GM06990 (cell line): ENCODE results near the gene BMERB1.
"Not testable (repeated sequence)": the region's sequence is repeated elsewhere in the genome, so short reads cannot be mapped to it uniquely, and the experiment has no call there.

Experiments used
- DNase-seq: peaks from one replicate; pipeline ENCODE4 v3.0.0-alpha.2; 2011; ENCODE audit not compliant: insufficient read length; ENCODE audit errors: extremely low read depth
- H3K27me3 ChIP-seq: replicated peaks from 2 replicates; pipeline ENCODE4 v1.6.0; 2011; ENCODE audit warnings: low read length; ENCODE audit not compliant: control insufficient read depth, insufficient read depth
- H3K36me3 ChIP-seq: 2 replicates; pipeline ENCODE4 v1.5.1; 2011; ENCODE audit warnings: low read length; ENCODE audit not compliant: control insufficient read depth, insufficient read depth
- H3K4me3 ChIP-seq: replicated peaks from 2 replicates; pipeline ENCODE4 v1.5.1; 2011; ENCODE audit warnings: low read depth, mild to moderate bottlenecking, control low read depth, low read length
- CTCF ChIP-seq: IDR thresholded peaks from 2 replicates; pipeline ENCODE4 v1.5.1; 2011; ENCODE audit warnings: low read length, control low read depth, mild to moderate bottlenecking, inconsistent platforms; ENCODE audit not compliant: insufficient read depth, poor library complexity, severe bottlenecking

The BMERB1 gene

DNA sequence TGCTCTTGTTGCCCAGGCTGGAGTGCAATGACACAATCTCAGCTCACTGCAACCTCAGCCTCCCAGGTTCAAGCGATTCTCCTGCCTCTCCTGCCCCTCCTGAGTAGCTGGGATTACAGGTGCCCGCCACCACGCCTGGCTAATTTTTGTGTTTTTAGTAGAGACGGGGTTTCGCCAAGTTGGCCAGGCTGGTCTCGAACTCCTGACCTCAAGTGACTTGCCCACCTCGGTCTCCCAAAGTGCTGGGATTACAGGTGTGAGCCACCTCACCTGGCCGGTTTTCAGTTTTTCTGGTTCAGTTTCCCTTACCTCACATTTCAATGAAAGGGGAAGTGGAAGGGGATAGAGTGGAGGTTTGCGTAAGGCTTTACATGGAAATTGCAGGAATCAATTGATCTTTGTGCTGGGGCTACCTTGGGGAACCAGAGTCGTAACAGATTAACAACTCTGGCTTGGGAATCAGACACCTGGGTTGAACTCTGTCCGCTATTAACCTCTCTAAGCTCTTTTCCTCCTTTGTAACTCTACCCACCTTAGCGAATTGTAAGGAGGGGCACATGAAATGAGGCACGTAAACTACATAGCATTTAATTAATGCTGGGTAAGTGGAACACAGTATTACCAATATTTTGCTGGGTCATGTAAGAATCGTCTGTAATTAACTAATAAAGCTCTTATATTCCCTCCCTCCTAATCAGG is 35.6 kb upstream of the BMERB1 start:
- no peak for TF ChIP-seq CTCF
- DNase-seq, result no peak

DNA sequence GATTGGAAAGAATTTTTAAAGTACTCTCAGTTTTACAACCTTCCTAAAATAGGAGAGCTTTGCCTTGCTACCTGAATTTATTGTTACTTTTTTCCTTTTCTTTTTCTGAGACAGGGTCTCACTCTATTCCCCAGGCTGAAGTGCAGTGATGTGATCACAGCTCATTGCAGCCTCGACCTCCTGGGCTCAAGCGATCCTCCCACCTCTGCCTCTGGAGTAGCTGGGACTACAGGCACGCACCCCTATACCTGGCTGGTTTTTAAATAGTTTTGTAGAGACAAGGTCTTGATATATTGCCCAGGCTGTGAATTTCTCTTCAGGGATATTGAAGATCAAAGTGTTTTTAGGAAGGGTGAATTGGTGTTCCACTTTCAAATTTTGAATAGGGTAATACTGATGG is 35.1 kb upstream of the BMERB1 start:
- Histone ChIP-seq H3K4me3 (no peak overlapping the region), H3K36me3 (no peaks in the 10 kb centered on the region), H3K27me3 (no peaks in the 10 kb centered on the region)
- no peak for DNase-seq
- no peak for TF ChIP-seq CTCF

More for the DNA sequence above, 35.6 kb upstream of the BMERB1 start:
- Histone ChIP-seq H3K27me3 (no peaks in the 10 kb centered on the region), H3K4me3 (no peak overlapping the region), H3K36me3 (no peaks in the 10 kb centered on the region)

- not testable (repeated sequence) for H3K4me3 ChIP-seq, DNase-seq, H3K36me3 ChIP-seq, H3K27me3 ChIP-seq
Measured at GRCh38 chr16:15400314-15400713, 34.1 kb upstream of the BMERB1 start.

DNA sequence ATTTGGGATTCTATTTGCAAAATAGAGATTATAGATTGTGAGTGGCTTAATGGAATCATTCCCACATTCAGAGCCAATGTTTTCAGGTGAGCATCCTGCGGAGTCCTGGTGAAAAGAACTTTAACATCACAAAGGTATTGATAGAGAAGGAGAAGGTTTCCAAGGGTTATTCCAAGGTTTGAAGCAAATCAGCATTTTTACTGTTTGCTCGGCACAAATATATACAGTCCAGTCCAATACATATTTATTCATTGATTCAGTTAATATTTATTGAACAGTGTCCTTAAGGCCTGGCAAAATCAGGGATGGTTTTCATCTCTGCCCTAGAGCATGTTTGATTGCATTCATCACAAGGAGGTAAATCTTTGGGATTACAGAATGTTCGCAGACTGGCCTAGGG is 32.4 kb upstream of the BMERB1 start:
- no peak for DNase-seq
- Histone ChIP-seq H3K27me3 (no peaks in the 10 kb centered on the region), H3K4me3 (no peak overlapping the region), H3K36me3 (no peaks in the 10 kb centered on the region)
- TF ChIP-seq CTCF, result no peak

- Histone ChIP-seq H3K36me3 (no peaks in the 10 kb centered on the region), H3K4me3 (no peak overlapping the region), H3K27me3 (no peaks in the 10 kb centered on the region)
- DNase-seq, result no peak
- no peak for TF ChIP-seq CTCF
Measured at GRCh38 chr16:15403392-15403995, 30.9 kb upstream of the BMERB1 start.

GRCh38 chr16:15404091-15404490 is 30.3 kb upstream of the BMERB1 start:
- DNase-seq, H3K27me3 ChIP-seq, H3K36me3 ChIP-seq, H3K4me3 ChIP-seq: not testable (repeated sequence)

DNA sequence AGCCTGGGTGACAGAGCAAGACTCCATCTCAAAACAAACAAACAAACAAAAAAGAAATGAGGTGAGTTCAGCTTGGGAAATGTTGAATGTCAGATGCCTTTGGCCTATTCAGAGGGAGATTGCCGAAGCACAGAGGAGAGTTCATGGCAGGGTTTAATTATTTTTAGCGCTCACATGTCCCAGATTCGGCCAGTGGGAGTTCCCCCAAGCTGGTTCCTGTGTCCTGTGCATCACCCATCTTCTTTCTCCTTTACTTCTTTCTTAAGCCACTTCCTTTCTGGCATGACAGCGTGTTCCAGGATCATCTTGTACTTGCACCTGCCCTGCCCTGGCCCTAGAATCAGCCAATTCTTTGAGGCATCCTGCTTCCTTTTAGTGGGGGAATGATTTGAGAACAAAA is 29.6 kb upstream of the BMERB1 start:
- TF ChIP-seq CTCF, result no peak
- DNase-seq, result peak; percentile 7
- no peak overlapping the region for H3K4me3 ChIP-seq
- no peaks in the 10 kb centered on the region for H3K36me3 ChIP-seq
- no peaks in the 10 kb centered on the region for H3K27me3 ChIP-seq

GRCh38 chr16:15407756-15408155 is 26.6 kb upstream of the BMERB1 start:
- H3K27me3 ChIP-seq, H3K4me3 ChIP-seq, H3K36me3 ChIP-seq, DNase-seq: not testable (repeated sequence)

- DNase-seq, result not testable (repeated sequence)
Measured at GRCh38 chr16:15409476-15409875, 24.9 kb upstream of the BMERB1 start.

More at GRCh38 chr16:15409476-15409875, 24.9 kb upstream of the BMERB1 start:
- H3K36me3 ChIP-seq, H3K4me3 ChIP-seq, H3K27me3 ChIP-seq: not testable (repeated sequence)
